K562 treated with DMSO at 1 percent for 48 hours (cell line): ENCODE measurements around the gene KRR1. TPM values are rescaled to one million over a fixed set of nuclear protein-coding genes. Genes with fewer than 3 reads are reported as not detected.

Source experiments
- total RNA-seq: library from RNA; unstranded; fragments of 300-600 nt; gene quantifications from 2 replicates; pipeline ENCODE4 v1.2.3, GENCODE V29; 2022; ENCODE audit warnings: low replicate concordance; ENCODE audit errors: extremely low read depth

The KRR1 gene
- total RNA-seq = not detected in 2 replicates

DNA sequence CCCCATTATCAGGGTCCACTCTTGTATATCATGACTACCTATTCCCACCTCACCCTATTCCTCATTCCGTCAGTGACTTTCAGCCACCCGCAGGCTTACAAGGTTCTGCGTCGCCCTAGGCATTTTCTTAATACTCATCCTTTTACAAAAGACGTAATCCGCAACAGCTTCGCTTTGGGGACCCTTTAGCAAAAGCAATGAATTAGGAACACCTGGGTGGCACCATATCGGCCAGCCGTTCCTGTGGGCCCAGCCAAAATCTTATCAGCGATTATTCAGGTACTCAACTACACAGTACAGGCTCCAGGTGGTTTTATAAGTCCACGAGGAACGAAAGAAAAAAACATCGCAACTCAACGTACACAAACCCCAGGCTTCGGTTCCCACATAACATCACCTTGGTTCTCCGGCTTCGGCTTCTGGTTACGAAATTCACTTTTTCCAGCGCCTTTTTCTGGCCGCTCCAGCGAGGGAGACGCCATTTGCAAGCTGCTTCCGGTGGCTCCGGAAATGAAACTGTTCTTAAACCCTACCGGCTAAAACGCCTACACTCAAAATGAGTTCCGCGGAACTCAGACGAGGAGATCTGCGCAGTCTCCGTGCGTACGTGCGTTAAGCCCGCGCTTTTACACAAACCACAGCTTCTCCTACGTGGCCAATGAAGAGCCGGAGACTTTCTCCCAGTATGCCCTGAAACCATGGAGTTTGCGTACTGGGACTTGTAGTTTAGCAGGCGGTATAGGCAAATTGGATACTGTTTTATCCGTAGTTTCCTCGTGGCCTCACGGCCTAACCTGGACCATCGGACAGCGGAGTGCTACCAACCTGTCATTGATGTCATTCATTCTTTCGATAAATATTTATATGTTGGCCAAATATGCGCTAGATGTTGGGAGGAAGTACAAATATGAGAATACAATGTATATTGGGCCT, at the start of gene KRR1:
TSS of gene KRR1 (minus strand) at position 494 of the 933 bp plus-strand sequence. CDS start at position 482, 12 bp downstream.

GRCh38 chr12:75480469-75480949, 30.9 kb downstream of the KRR1 start, which contains the start of gene GLIPR1:
Gene GLIPR1 (plus strand): TSS chr12:75480755. CDS start chr12:75480881, 126 bp downstream.

Other genes starting within 250 kb of the KRR1 start
- not detected in 2 replicates for gene CAPS2, start 181.3 kb downstream of the KRR1 start, total RNA-seq
- not detected in 2 replicates for gene GLIPR1L1, start 176.9 kb downstream of the KRR1 start, total RNA-seq
- not detected in 2 replicates for gene GLIPR1L2, start 120.5 kb downstream of the KRR1 start, total RNA-seq
- gene GLIPR1, start 30.9 kb downstream of the KRR1 start, total RNA-seq = not detected in 2 replicates